Esophagus squamous epithelium (tissue), 5 donors: ENCODE measurements around the gene EMILIN2. TPM values are rescaled to one million over a fixed set of nuclear protein-coding genes. Genes with fewer than 3 reads are reported as not detected.
A peak's percentile ranks its signal among the peaks of the same experiment; 100 is the strongest.
"Not testable (repeated sequence)": the region's sequence is repeated elsewhere in the genome, so short reads cannot be mapped to it uniquely, and the experiment has no call there.

ENCODE experiments used
- DNase-seq: peaks from one replicate; lab custom pipeline; 2025; lab: John Stamatoyannopoulos, UW
- H3K27ac ChIP-seq, 4 donors: fragments of 200-600 bp; sonication (generic); one replicate each; pipeline ENCODE4 v1.5.1; 2016 to 2019; ENCODE audit warnings: mild to moderate bottlenecking in 1 of 4
- H3K27me3 ChIP-seq, 4 donors: fragments of 200-600 bp; sonication (generic); 1 replicate in 3 of 4; 2 replicates in 1 of 4; pipeline versions ENCODE4 v1.5.1 to v1.6.0; 2017 to 2021; ENCODE audit warnings: antibody characterized with exemption in 1 of 4
- H3K36me3 ChIP-seq, 3 donors: fragments of 200-600 bp; sonication (generic); one replicate each; pipeline ENCODE4 v1.5.1; 2016 to 2019
- H3K4me1 ChIP-seq, 3 donors: fragments of 200-600 bp; sonication (generic); one replicate each; pipeline ENCODE4 v1.5.1; 2017 to 2019
- H3K4me3 ChIP-seq, 4 donors: fragments of 200-600 bp; sonication (generic); 1 replicate in 3 of 4; 2 replicates in 1 of 4; pipeline ENCODE4 v1.5.1; 2016 to 2019; ENCODE audit warnings: mild to moderate bottlenecking in 2 of 4, moderate library complexity in 1 of 4
- H3K9me3 ChIP-seq, 3 donors: fragments of 200-600 bp; sonication (generic); one replicate each; pipeline ENCODE4 v1.5.1; 2016 to 2019
- POLR2A ChIP-seq, 4 donors: fragments of 450-650 bp; IDR thresholded peaks; one replicate each; pipeline ENCODE4 v1.6.1; 2017; ENCODE audit warnings: antibody characterized with exemption in 4 of 4, mild to moderate bottlenecking in 4 of 4, moderate library complexity in 3 of 4
- WGBS, 2 donors: methylation state at CpG; one replicate each; pipeline ENCODE4 v1.1.5; 2018; 5-methylcytosine and 5-hydroxymethylcytosine counted together
- intact Hi-C: fragments of 100-400 bp; cut with DNase I; formaldehyde crosslinking; loops from one replicate; pipeline ENCODE4 v1.15.0; 2022
- total RNA-seq, 4 donors: library from RNA; depleted of rRNA; stranded (reverse); fragments of >200 nt; gene quantifications; one replicate each; pipeline ENCODE4 v1.1.0, GENCODE V29; 2016
- TF ChIP-seq, protein P1 (sequence below), 6 experiments: fragments of 450-650 bp in 4 of 6; fragments of 200-600 bp in 2 of 6; sonication (generic) in 2 of 6; IDR thresholded peaks; one replicate each; pipeline ENCODE4 v1.5.1; 2016 to 2019; ENCODE audit warnings: antibody characterized with exemption in 6 of 6, mild to moderate bottlenecking in 4 of 6, moderate library complexity in 4 of 6
- donor health status: DM: yes; HTN: yes; CAD: no.

Gene EMILIN2
- total RNA-seq, 4 donors from 2014 or later = 3.2 to 11.1 (median 5.5) TPM

DNA sequence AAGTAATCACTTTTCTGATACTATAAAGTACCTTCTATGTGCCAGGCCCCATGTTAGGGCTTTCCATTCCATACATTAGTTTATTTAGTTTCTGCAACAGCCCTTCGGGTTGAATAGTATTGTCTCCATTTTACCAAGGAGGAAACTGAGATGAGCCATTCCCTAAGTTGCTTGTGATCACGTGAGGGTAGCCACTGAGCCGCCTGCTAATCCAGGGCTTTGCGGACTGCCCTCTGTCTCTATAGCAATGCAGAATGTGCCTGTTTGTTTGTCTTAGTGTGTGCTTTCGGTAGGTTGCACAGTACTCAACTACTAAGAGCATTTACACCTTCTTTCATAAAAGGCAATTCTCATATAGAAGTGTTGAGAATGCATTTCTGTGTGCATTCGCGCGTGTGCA is 5.0 kb downstream of the EMILIN2 start:
- WGBS, 2 donors = 85 to 86% methylated on average over 8 of the region's 8 CpGs
- TF ChIP-seq, protein P1, sequence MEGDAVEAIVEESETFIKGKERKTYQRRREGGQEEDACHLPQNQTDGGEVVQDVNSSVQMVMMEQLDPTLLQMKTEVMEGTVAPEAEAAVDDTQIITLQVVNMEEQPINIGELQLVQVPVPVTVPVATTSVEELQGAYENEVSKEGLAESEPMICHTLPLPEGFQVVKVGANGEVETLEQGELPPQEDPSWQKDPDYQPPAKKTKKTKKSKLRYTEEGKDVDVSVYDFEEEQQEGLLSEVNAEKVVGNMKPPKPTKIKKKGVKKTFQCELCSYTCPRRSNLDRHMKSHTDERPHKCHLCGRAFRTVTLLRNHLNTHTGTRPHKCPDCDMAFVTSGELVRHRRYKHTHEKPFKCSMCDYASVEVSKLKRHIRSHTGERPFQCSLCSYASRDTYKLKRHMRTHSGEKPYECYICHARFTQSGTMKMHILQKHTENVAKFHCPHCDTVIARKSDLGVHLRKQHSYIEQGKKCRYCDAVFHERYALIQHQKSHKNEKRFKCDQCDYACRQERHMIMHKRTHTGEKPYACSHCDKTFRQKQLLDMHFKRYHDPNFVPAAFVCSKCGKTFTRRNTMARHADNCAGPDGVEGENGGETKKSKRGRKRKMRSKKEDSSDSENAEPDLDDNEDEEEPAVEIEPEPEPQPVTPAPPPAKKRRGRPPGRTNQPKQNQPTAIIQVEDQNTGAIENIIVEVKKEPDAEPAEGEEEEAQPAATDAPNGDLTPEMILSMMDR (IDR thresholded peaks at IDR 0.05) = no peak
- TF ChIP-seq POLR2A (IDR thresholded peaks at IDR 0.05) = no peak
- Histone ChIP-seq H3K27ac (no peak overlapping the region), H3K4me3 (no peak overlapping the region), H3K27me3 (peaks cover 0 to 46% (median 6%) of the 10 kb centered on the region in 4 donors), H3K9me3 (no peaks in the 10 kb centered on the region), H3K36me3 (no peaks in the 10 kb centered on the region), H3K4me1 (peaks cover 9 to 43% (median 9%) of the 10 kb centered on the region in 3 donors)
- intact Hi-C loops = no loop called here
- DNase-seq = no peak

DNA sequence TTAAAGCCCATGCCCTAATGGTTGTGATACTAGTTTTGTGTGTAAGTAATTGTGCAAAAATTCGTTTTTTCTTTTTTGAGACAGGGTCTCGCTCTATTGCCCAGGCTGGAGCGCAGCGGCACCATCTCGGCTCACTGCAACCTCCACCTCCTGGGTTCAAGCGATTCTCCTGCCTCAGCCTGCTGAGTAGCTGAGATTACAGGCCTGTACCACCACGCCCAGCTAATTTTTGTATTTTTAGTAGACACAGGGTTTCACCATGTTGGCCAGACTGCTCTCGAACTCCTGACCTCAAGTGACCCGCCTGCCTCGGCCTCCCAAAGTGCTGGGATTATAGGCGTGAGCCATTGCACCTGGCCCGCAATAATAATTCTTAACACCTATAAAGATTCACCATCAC is 5.7 kb downstream of the EMILIN2 start:
- H3K4me3 ChIP-seq, H3K9me3 ChIP-seq, intact Hi-C loops, H3K36me3 ChIP-seq, DNase-seq, H3K27ac ChIP-seq: not testable (repeated sequence)
- WGBS, 2 donors = 80 to 86% methylated on average over 8 to 12 of the region's 12 CpGs
- H3K27me3 ChIP-seq = peaks cover 0 to 39% (median 4%) of the 10 kb centered on the region in 4 donors
- peaks cover 3 to 43% (median 11%) of the 10 kb centered on the region in 3 donors for H3K4me1 ChIP-seq

DNA sequence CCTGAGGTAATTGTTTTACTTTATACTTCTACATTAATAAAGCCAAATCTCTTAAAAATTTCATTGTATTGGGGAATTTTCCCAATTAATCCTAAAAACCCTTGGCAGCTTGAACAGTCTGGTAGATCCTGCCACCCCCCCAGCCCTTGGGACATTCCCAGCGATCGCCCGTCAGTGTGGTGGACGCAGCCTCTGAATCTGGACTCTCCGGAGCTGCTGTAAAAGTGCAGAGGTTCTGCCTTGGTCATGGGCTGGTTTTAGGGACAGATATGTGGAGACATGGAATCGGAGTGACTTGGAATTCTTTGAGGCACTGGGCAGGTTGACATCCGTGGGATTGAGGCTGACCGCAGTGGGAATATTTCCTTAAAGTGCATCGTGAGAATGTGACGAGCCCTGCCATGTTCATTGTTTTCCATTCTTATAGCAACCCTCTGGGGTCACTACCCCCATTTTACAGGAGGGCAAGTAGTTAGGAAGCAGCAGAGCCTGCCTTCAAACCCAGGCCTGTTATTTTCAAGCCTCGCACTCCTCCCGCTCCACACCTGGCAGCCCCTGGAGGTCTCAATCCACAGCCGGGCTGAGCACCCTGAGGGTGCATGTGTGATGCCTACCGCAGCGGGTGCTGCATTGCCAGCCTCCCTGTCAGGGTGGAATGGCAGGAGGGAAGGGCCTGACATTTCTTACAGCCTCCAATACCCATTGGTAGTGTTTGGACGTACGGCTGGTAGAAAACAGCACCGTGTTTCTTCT is 6.5 kb downstream of the EMILIN2 start:
- Histone ChIP-seq H3K36me3 (no peaks in the 10 kb centered on the region), H3K4me3 (no peak overlapping the region), H3K27me3 (peaks cover 0 to 30% (median 0%) of the 10 kb centered on the region in 4 donors), H3K9me3 (no peaks in the 10 kb centered on the region), H3K4me1 (peaks cover 0 to 36% (median 10%) of the 10 kb centered on the region in 3 donors), H3K27ac (no peak overlapping the region)
- intact Hi-C loops = no loop called here
- no peak for DNase-seq
- WGBS, 2 donors = 86 to 91% methylated on average over 13 to 17 of the region's 18 CpGs
- TF ChIP-seq, protein P1 (IDR thresholded peaks at IDR 0.05) = no peak
- TF ChIP-seq POLR2A (IDR thresholded peaks at IDR 0.05) = no peak

DNA sequence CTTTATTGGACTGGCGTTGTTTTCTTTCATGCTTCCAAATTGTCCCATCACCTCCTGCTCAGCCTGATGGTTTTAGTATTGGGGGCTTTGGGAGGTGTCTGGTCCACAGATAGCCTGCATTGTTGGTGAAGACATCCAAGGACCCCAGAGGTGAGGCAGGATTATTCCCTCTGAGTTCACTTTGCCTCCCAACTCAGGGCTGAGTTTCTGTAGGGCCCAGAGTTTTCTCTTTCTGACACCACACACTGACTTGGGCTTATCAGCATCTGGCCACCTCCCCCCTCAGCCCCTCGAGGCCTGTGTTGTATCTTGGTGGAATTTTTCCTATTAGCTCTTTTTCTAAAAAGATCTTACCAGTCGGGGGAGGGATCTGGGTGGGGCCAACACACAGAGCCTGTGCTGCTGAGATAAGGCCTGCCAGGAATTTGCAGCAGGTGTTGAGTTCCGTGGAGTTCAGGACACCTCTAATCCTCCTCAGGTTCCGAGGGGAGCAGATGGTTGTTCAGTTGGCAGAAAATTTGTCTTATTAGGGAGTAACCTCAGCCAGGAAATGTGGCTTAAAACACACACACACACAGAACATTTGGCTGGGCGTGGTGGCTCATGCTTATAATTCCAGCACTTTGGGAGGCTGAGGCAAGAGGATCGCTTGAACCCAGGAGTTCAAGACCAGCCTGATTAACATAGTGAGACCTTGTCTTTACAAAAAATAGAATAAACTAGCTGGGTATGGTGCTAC is 7.3 kb downstream of the EMILIN2 start:
- intact Hi-C loops = no loop called here
- Histone ChIP-seq H3K36me3 (no peaks in the 10 kb centered on the region), H3K9me3 (no peaks in the 10 kb centered on the region), H3K4me1 (peaks cover 0 to 34% (median 10%) of the 10 kb centered on the region in 3 donors), H3K27me3 (peaks cover 0 to 23% (median 0%) of the 10 kb centered on the region in 4 donors), H3K4me3 (no peak overlapping the region), H3K27ac (peak overlapping the region in 2 of 4 donors; percentile 7 to 36)
- 37 to 64% methylated on average over 5 to 7 of the region's 7 CpGs for WGBS, 2 donors
- TF ChIP-seq POLR2A (IDR thresholded peaks at IDR 0.05) = no peak
- TF ChIP-seq, protein P1 (IDR thresholded peaks at IDR 0.05) = no peak
- DNase-seq = no peak

DNA sequence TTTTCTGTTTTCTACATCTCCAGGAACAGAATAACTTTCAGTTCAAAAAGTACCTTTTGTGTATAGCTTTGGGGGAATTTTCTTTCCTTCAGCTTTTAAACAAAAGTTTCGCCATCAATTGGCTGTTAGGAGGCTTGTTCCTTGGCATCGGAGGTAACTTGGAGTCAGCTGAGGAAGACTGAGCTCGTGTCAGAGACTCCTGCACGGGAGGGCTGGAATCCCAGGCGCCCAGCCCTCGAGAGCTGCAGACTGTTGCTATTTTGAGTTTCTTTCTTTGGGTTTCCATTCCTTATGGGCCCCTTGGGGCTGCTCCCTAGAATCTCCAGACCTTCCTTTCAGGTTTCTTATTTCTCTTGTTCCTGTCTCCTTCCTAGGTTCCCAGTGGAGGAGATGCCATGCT is 8.1 kb downstream of the EMILIN2 start:
- no peak for TF ChIP-seq POLR2A (IDR thresholded peaks at IDR 0.05)
- TF ChIP-seq, protein P1 (IDR thresholded peaks at IDR 0.05) = no peak
- intact Hi-C loops = no loop called here

More for the DNA sequence above, 8.1 kb downstream of the EMILIN2 start:
- no peak for DNase-seq
- Histone ChIP-seq H3K4me3 (no peak overlapping the region), H3K27me3 (peaks cover 0 to 15% (median 0%) of the 10 kb centered on the region in 4 donors), H3K4me1 (peaks cover 0 to 34% (median 10%) of the 10 kb centered on the region in 3 donors), H3K9me3 (peaks cover 0 to 3% (median 3%) of the 10 kb centered on the region in 3 donors), H3K27ac (peak overlapping the region in 1 of 4 donors; percentile 5), H3K36me3 (no peaks in the 10 kb centered on the region)
- WGBS, 2 donors = 37 to 42% methylated on average over 6 of the region's 6 CpGs
